ENCODE measurements around the gene ANXA3. TPM values are rescaled to one million over a fixed set of nuclear protein-coding genes. Genes with fewer than 3 reads are reported as not detected.

ANXA3 gene
- polyA plus RNA-seq, 1 donor from 2014 or later: 0.27 TPM

DNA sequence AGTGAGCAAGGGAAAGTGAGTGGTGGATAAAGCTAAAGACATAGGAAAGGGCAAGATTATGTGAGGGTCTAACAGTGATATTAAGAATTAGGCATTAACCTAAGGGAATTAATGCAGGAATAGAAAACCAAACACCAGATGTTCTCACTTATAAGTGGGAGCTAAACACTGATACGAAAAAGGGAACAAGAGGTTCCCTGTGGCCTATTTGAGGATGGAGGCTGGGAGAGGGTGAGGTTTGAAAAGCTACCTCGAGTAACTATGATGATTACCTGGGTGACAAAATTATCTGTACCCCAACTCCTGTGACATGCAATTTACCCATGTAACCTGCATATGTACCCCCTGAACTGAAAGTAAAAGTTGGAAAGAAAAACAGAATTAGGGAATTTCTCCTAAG lies 79.0 kb downstream of the ANXA3 start:
- no peak for TF ChIP-seq POLR2AphosphoS5 (IDR thresholded peaks at IDR 0.05)
- TF ChIP-seq, protein P1, sequence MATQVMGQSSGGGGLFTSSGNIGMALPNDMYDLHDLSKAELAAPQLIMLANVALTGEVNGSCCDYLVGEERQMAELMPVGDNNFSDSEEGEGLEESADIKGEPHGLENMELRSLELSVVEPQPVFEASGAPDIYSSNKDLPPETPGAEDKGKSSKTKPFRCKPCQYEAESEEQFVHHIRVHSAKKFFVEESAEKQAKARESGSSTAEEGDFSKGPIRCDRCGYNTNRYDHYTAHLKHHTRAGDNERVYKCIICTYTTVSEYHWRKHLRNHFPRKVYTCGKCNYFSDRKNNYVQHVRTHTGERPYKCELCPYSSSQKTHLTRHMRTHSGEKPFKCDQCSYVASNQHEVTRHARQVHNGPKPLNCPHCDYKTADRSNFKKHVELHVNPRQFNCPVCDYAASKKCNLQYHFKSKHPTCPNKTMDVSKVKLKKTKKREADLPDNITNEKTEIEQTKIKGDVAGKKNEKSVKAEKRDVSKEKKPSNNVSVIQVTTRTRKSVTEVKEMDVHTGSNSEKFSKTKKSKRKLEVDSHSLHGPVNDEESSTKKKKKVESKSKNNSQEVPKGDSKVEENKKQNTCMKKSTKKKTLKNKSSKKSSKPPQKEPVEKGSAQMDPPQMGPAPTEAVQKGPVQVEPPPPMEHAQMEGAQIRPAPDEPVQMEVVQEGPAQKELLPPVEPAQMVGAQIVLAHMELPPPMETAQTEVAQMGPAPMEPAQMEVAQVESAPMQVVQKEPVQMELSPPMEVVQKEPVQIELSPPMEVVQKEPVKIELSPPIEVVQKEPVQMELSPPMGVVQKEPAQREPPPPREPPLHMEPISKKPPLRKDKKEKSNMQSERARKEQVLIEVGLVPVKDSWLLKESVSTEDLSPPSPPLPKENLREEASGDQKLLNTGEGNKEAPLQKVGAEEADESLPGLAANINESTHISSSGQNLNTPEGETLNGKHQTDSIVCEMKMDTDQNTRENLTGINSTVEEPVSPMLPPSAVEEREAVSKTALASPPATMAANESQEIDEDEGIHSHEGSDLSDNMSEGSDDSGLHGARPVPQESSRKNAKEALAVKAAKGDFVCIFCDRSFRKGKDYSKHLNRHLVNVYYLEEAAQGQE (IDR thresholded peaks at IDR 0.05; ENCODE audit: borderline replicate concordance): no peak
- no peak for TF ChIP-seq EZH2 (IDR thresholded peaks at IDR 0.05; ENCODE audit: borderline replicate concordance, insufficient read depth, low read length, poor library complexity, severe bottlenecking)
- TF ChIP-seq, protein P2, sequence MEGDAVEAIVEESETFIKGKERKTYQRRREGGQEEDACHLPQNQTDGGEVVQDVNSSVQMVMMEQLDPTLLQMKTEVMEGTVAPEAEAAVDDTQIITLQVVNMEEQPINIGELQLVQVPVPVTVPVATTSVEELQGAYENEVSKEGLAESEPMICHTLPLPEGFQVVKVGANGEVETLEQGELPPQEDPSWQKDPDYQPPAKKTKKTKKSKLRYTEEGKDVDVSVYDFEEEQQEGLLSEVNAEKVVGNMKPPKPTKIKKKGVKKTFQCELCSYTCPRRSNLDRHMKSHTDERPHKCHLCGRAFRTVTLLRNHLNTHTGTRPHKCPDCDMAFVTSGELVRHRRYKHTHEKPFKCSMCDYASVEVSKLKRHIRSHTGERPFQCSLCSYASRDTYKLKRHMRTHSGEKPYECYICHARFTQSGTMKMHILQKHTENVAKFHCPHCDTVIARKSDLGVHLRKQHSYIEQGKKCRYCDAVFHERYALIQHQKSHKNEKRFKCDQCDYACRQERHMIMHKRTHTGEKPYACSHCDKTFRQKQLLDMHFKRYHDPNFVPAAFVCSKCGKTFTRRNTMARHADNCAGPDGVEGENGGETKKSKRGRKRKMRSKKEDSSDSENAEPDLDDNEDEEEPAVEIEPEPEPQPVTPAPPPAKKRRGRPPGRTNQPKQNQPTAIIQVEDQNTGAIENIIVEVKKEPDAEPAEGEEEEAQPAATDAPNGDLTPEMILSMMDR (IDR thresholded peaks at IDR 0.05; ENCODE audit: poor library complexity, severe bottlenecking): no peak
- no peak for TF ChIP-seq TAF1 (IDR thresholded peaks at IDR 0.05; ENCODE audit: low read depth)
- no peak for TF ChIP-seq SMC3 (conservative IDR thresholded peaks at IDR 0.05; ENCODE audit: poor library complexity)
- TF ChIP-seq RAD21 (conservative IDR thresholded peaks at IDR 0.05): no peak
- TF ChIP-seq EP300 (conservative IDR thresholded peaks at IDR 0.05; ENCODE audit: poor library complexity, severe bottlenecking): no peak
- no peak for TF ChIP-seq MXI1 (conservative IDR thresholded peaks at IDR 0.05; ENCODE audit: poor library complexity, severe bottlenecking)
- no peak overlapping the region for H3K27ac ChIP-seq (ENCODE audit: low read length)
- no peak overlapping the region for H3K4me2 ChIP-seq (ENCODE audit: low read length)
- no peaks in the 10 kb centered on the region for H3K36me3 ChIP-seq (ENCODE audit: insufficient read depth, low read length)
- H3K9me2 ChIP-seq (ENCODE audit: insufficient read depth, low read length): no peaks in the 10 kb centered on the region
- no peaks in the 10 kb centered on the region for H4K20me1 ChIP-seq (ENCODE audit: insufficient read depth)
- no peaks in the 10 kb centered on the region for H3K79me2 ChIP-seq (replicated peaks; ENCODE audit: insufficient read depth, low read length)
- H3K27me3 ChIP-seq (ENCODE audit: insufficient read depth, low read depth, low read length): no peaks in the 10 kb centered on the region
- no peaks in the 10 kb centered on the region for H3K9me3 ChIP-seq (ENCODE audit: low read length)
- no peak overlapping the region for H3K9ac ChIP-seq (ENCODE audit: low read length)
- H3F3A ChIP-seq (ENCODE audit: insufficient read depth, low read length, poor library complexity, severe bottlenecking): no peaks in the 10 kb centered on the region
- H3K4me3 ChIP-seq (ENCODE audit: low read length): no peak overlapping the region
- no peak overlapping the region for H2AFZ ChIP-seq (ENCODE audit: low read depth, low read length)

DNA sequence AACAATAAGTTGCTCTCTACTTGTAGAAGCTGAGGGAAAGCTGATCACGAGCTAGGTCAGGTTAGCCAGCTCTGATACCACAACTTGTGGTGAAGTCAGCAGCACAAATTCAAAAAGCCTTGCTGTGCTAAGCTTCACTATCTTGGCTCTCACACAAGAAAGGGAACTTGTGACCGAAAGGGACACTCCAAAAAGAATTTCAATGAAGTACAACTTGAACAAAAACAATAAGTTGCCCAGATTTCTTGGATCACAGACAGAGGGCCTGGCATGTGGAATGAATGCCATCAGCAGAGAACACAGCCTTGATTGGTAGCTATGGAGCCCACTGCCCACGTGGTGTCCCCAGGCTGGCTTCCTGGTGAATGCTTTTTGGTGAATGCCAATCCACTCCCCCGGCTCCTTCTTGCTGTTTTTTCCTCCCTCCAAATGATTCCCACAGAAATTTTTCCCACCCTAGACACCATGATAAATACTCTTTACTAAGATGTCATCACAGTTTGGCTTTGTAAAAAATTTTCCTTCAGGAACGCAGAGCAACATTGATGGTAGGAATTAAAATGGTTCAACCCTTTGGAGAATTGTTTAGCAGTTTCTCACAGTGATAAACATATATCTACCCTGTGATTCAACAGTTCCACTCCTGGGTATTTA lies 82.6 kb downstream of the ANXA3 start:
- Histone ChIP-seq H2AFZ (ENCODE audit: low read depth, low read length) (no peak overlapping the region), H3F3A (ENCODE audit: insufficient read depth, low read length, poor library complexity, severe bottlenecking) (no peaks in the 10 kb centered on the region), H3K79me2 (replicated peaks; ENCODE audit: insufficient read depth, low read length) (no peaks in the 10 kb centered on the region), H4K20me1 (ENCODE audit: insufficient read depth) (no peaks in the 10 kb centered on the region), H3K9me3 (ENCODE audit: low read length) (no peaks in the 10 kb centered on the region), H3K27me3 (ENCODE audit: insufficient read depth, low read depth, low read length) (no peaks in the 10 kb centered on the region), H3K4me2 (ENCODE audit: low read length) (no peak overlapping the region), H3K9me2 (ENCODE audit: insufficient read depth, low read length) (no peaks in the 10 kb centered on the region), H3K4me3 (ENCODE audit: low read length) (no peak overlapping the region), H3K36me3 (ENCODE audit: insufficient read depth, low read length) (no peaks in the 10 kb centered on the region), H3K27ac (ENCODE audit: low read length) (no peak overlapping the region), H3K9ac (ENCODE audit: low read length) (no peak overlapping the region)
- TF ChIP-seq, protein P2 (IDR thresholded peaks at IDR 0.05; ENCODE audit: poor library complexity, severe bottlenecking): no peak
- TF ChIP-seq TAF1 (IDR thresholded peaks at IDR 0.05; ENCODE audit: low read depth) (no peak), POLR2AphosphoS5 (IDR thresholded peaks at IDR 0.05) (no peak), SMC3 (conservative IDR thresholded peaks at IDR 0.05; ENCODE audit: poor library complexity) (no peak), MXI1 (conservative IDR thresholded peaks at IDR 0.05; ENCODE audit: poor library complexity, severe bottlenecking) (no peak), EZH2 (IDR thresholded peaks at IDR 0.05; ENCODE audit: borderline replicate concordance, insufficient read depth, low read length, poor library complexity, severe bottlenecking) (no peak), RAD21 (conservative IDR thresholded peaks at IDR 0.05) (no peak), EP300 (conservative IDR thresholded peaks at IDR 0.05; ENCODE audit: poor library complexity, severe bottlenecking) (no peak)
- TF ChIP-seq, protein P1 (IDR thresholded peaks at IDR 0.05; ENCODE audit: borderline replicate concordance): no peak

Data from neural cell (in vitro differentiated cells).